ENCODE data around the gene ATPAF1. TPM values are rescaled to one million over a fixed set of nuclear protein-coding genes. Genes with fewer than 3 reads are reported as not detected.
"Not testable (repeated sequence)": the region's sequence is repeated elsewhere in the genome, so short reads cannot be mapped to it uniquely, and the experiment has no call there.

The ATPAF1 gene
- total and polyA plus RNA-seq, 4 experiments from 2014 or later: 32.9 to 128 (median 57.1) TPM

- POLR2A ChIA-PET (ENCODE audit: partially characterized antibody); H3K4me3 ChIP-seq (ENCODE audit: low read length in 2 of 2); intact Hi-C loops (cut with micrococcal nuclease); CTCF ChIA-PET (ENCODE audit: partially characterized antibody); H3K27me3 Mint-ChIP-seq; H3K4me1 Mint-ChIP-seq; DNase-seq; H3K27ac ChIP-seq (ENCODE audit: low read depth, low read length); H3K4me3 Mint-ChIP-seq; H3K4me1 ChIP-seq (ENCODE audit: insufficient read depth, low read length); H3K27me3 ChIP-seq (ENCODE audit: insufficient read depth, low read length); H3K9me3 Mint-ChIP-seq; H3K9me3 ChIP-seq (ENCODE audit: control insufficient read depth in 1 of 2, low read length in 2 of 2); H3K27ac Mint-ChIP-seq: not testable (repeated sequence)
- peaks cover 11% of the 10 kb centered on the region for H3K36me3 ChIP-seq (ENCODE audit: insufficient read depth, low read length)
- peaks cover 72 to 79% of the 10 kb centered on the region in 2 donors for H3K36me3 Mint-ChIP-seq
Measured at GRCh38 chr1:46651152-46651551, 17.0 kb downstream of the ATPAF1 start.

- no peaks in the 10 kb centered on the region for H3K9me3 ChIP-seq (ENCODE audit: control insufficient read depth in 1 of 2, low read length in 2 of 2)
- no peak overlapping the region for H3K4me3 Mint-ChIP-seq
- H3K36me3 ChIP-seq (ENCODE audit: insufficient read depth, low read length): peaks cover 4% of the 10 kb centered on the region
- ChIA-PET CTCF (ENCODE audit: partially characterized antibody) (no interaction called here), POLR2A (ENCODE audit: partially characterized antibody) (no interaction called here)
- H3K27ac Mint-ChIP-seq: peak overlapping the region in 1 of 7 donors; percentile 80
- no peaks in the 10 kb centered on the region for H3K4me1 ChIP-seq (ENCODE audit: insufficient read depth, low read length)
- H3K27me3 ChIP-seq (ENCODE audit: insufficient read depth, low read length): no peaks in the 10 kb centered on the region
- DNase-seq: no peak
- no peaks in the 10 kb centered on the region for H3K27me3 Mint-ChIP-seq
- no peak overlapping the region for H3K27ac ChIP-seq (ENCODE audit: low read depth, low read length)
- peaks cover 0 to 5% (median 1%) of the 10 kb centered on the region in 4 donors for H3K4me1 Mint-ChIP-seq
- H3K36me3 Mint-ChIP-seq: peaks cover 66 to 73% of the 10 kb centered on the region in 2 donors
- H3K4me3 ChIP-seq (ENCODE audit: low read length in 2 of 2): no peak overlapping the region
- intact Hi-C loops (cut with micrococcal nuclease): no loop called here
- H3K9me3 Mint-ChIP-seq: peaks cover 0 to 8% (median under 1%) of the 10 kb centered on the region in 8 donors
Measured at GRCh38 chr1:46650491-46650890, 17.7 kb downstream of the ATPAF1 start.

- POLR2A ChIA-PET (ENCODE audit: partially characterized antibody): interaction anchor here (1.4 kb wide), 1 partner anchor 46 kb away, joined by 4 read pairs; the partner anchor contains the start of gene MKNK1
- CTCF ChIA-PET (ENCODE audit: partially characterized antibody): interaction anchor here (0.5 to 1.2 kb wide), 3 partner anchors 10 to 79 kb away, joined by 3 read pairs; no protein-coding TSS in a partner anchor
Measured at GRCh38 chr1:46649764-46650163, 18.4 kb downstream of the ATPAF1 start.

GRCh38 chr1:46647611-46648010 lies 20.6 kb downstream of the ATPAF1 start:
- Histone ChIP-seq H3K27ac (ENCODE audit: low read depth, low read length) (no peak overlapping the region), H3K4me3 (ENCODE audit: low read length in 2 of 2) (no peak overlapping the region), H3K9me3 (ENCODE audit: control insufficient read depth in 1 of 2, low read length in 2 of 2) (no peaks in the 10 kb centered on the region), H3K27me3 (ENCODE audit: insufficient read depth, low read length) (no peaks in the 10 kb centered on the region), H3K4me1 (ENCODE audit: insufficient read depth, low read length) (no peaks in the 10 kb centered on the region), H3K36me3 (ENCODE audit: insufficient read depth, low read length) (peaks cover 3% of the 10 kb centered on the region)
- Mint-ChIP-seq H3K4me1 (no peaks in the 10 kb centered on the region), H3K27ac (no peak overlapping the region), H3K4me3 (no peak overlapping the region), H3K9me3 (peaks cover 0 to 5% (median 0%) of the 10 kb centered on the region in 8 donors), H3K27me3 (no peaks in the 10 kb centered on the region), H3K36me3 (peaks cover 51 to 52% of the 10 kb centered on the region in 2 donors)
- CTCF ChIA-PET (ENCODE audit: partially characterized antibody): no interaction called here
- no peak for DNase-seq
- intact Hi-C loops (cut with micrococcal nuclease): no loop called here
- POLR2A ChIA-PET (ENCODE audit: partially characterized antibody): no interaction called here

More at GRCh38 chr1:46649764-46650163, 18.4 kb downstream of the ATPAF1 start:
- Histone ChIP-seq H3K27ac (ENCODE audit: low read depth, low read length) (no peak overlapping the region), H3K36me3 (ENCODE audit: insufficient read depth, low read length) (peaks cover 3% of the 10 kb centered on the region), H3K4me1 (ENCODE audit: insufficient read depth, low read length) (no peaks in the 10 kb centered on the region), H3K27me3 (ENCODE audit: insufficient read depth, low read length) (no peaks in the 10 kb centered on the region), H3K4me3 (ENCODE audit: low read length in 2 of 2) (no peak overlapping the region), H3K9me3 (ENCODE audit: control insufficient read depth in 1 of 2, low read length in 2 of 2) (no peaks in the 10 kb centered on the region)
- H3K4me1 Mint-ChIP-seq: peaks cover 0 to 5% (median 1%) of the 10 kb centered on the region in 4 donors
- intact Hi-C loops (cut with micrococcal nuclease): no loop called here
- no peak for DNase-seq
- no peaks in the 10 kb centered on the region for H3K27me3 Mint-ChIP-seq
- H3K36me3 Mint-ChIP-seq: peaks cover 63 to 69% of the 10 kb centered on the region in 2 donors
- no peak overlapping the region for H3K27ac Mint-ChIP-seq
- peaks cover 0 to 5% (median under 1%) of the 10 kb centered on the region in 8 donors for H3K9me3 Mint-ChIP-seq
- no peak overlapping the region for H3K4me3 Mint-ChIP-seq

GRCh38 chr1:46646844-46647243 lies 21.3 kb downstream of the ATPAF1 start:
- POLR2A ChIA-PET (ENCODE audit: partially characterized antibody): no interaction called here
- peaks cover 8% of the 10 kb centered on the region for H3K36me3 ChIP-seq (ENCODE audit: insufficient read depth, low read length)
- Mint-ChIP-seq H3K4me1 (no peaks in the 10 kb centered on the region), H3K36me3 (peaks cover 50% of the 10 kb centered on the region in 2 donors), H3K4me3 (no peak overlapping the region), H3K27ac (no peak overlapping the region), H3K27me3 (no peaks in the 10 kb centered on the region), H3K9me3 (peaks cover 0 to 3% (median 0%) of the 10 kb centered on the region in 8 donors)
- H3K27me3 ChIP-seq (ENCODE audit: insufficient read depth, low read length): no peaks in the 10 kb centered on the region
- H3K4me1 ChIP-seq (ENCODE audit: insufficient read depth, low read length): no peaks in the 10 kb centered on the region
- no peak overlapping the region for H3K27ac ChIP-seq (ENCODE audit: low read depth, low read length)
- H3K9me3 ChIP-seq (ENCODE audit: control insufficient read depth in 1 of 2, low read length in 2 of 2): no peaks in the 10 kb centered on the region
- H3K4me3 ChIP-seq (ENCODE audit: low read length in 2 of 2): no peak overlapping the region
- no peak for DNase-seq
- CTCF ChIA-PET (ENCODE audit: partially characterized antibody): no interaction called here
- intact Hi-C loops (cut with micrococcal nuclease): no loop called here

- Histone ChIP-seq H3K27me3 (ENCODE audit: insufficient read depth, low read length) (no peaks in the 10 kb centered on the region), H3K9me3 (ENCODE audit: control insufficient read depth in 1 of 2, low read length in 2 of 2) (no peaks in the 10 kb centered on the region), H3K4me3 (ENCODE audit: low read length in 2 of 2) (no peak overlapping the region), H3K36me3 (ENCODE audit: insufficient read depth, low read length) (peaks cover 12% of the 10 kb centered on the region), H3K4me1 (ENCODE audit: insufficient read depth, low read length) (no peaks in the 10 kb centered on the region), H3K27ac (ENCODE audit: low read depth, low read length) (no peak overlapping the region)
- intact Hi-C loops (cut with micrococcal nuclease): no loop called here
- no peaks in the 10 kb centered on the region for H3K27me3 Mint-ChIP-seq
- H3K27ac Mint-ChIP-seq: no peak overlapping the region
- no peak for DNase-seq
- POLR2A ChIA-PET (ENCODE audit: partially characterized antibody): no interaction called here
- no peaks in the 10 kb centered on the region for H3K4me1 Mint-ChIP-seq
- peaks cover 0 to 3% (median 0%) of the 10 kb centered on the region in 8 donors for H3K9me3 Mint-ChIP-seq
- peaks cover 51 to 54% of the 10 kb centered on the region in 2 donors for H3K36me3 Mint-ChIP-seq
- H3K4me3 Mint-ChIP-seq: no peak overlapping the region
- CTCF ChIA-PET (ENCODE audit: partially characterized antibody): no interaction called here
Measured at GRCh38 chr1:46646331-46646730, 21.8 kb downstream of the ATPAF1 start.

- no peak overlapping the region for H3K27ac Mint-ChIP-seq
- ChIA-PET CTCF (ENCODE audit: partially characterized antibody) (no interaction called here), POLR2A (ENCODE audit: partially characterized antibody) (no interaction called here)
- peaks cover 51 to 54% of the 10 kb centered on the region in 2 donors for H3K36me3 Mint-ChIP-seq
- no peaks in the 10 kb centered on the region for H3K27me3 Mint-ChIP-seq
- Histone ChIP-seq H3K4me1 (ENCODE audit: insufficient read depth, low read length) (no peaks in the 10 kb centered on the region), H3K9me3 (ENCODE audit: control insufficient read depth in 1 of 2, low read length in 2 of 2) (no peaks in the 10 kb centered on the region), H3K27ac (ENCODE audit: low read depth, low read length) (no peak overlapping the region), H3K36me3 (ENCODE audit: insufficient read depth, low read length) (peaks cover 12% of the 10 kb centered on the region), H3K4me3 (ENCODE audit: low read length in 2 of 2) (no peak overlapping the region), H3K27me3 (ENCODE audit: insufficient read depth, low read length) (no peaks in the 10 kb centered on the region)
- no peak for DNase-seq
- intact Hi-C loops (cut with micrococcal nuclease): no loop called here
- peaks cover 0 to 3% (median 0%) of the 10 kb centered on the region in 8 donors for H3K9me3 Mint-ChIP-seq
- no peak overlapping the region for H3K4me3 Mint-ChIP-seq
- H3K4me1 Mint-ChIP-seq: no peaks in the 10 kb centered on the region
Measured at GRCh38 chr1:46645815-46646214, 22.3 kb downstream of the ATPAF1 start.

All from CD4-positive, alpha-beta memory T cell (primary cell).